Measurements from ENCODE around the gene DNAAF5. TPM values are rescaled to one million over a fixed set of nuclear protein-coding genes. Genes with fewer than 3 reads are reported as not detected.
A peak's percentile ranks its signal among the peaks of the same experiment; 100 is the strongest.

The DNAAF5 gene
- total and polyA plus RNA-seq, 9 of the 15 experiments (the other 6 are each of a cell fraction or from before 2014, with no cell fraction given): 3.1 to 69.7 (median 19.1) TPM

- Histone ChIP-seq H3K79me2 (ENCODE audit: control insufficient read depth, insufficient read depth, low read length) (no peaks in the 10 kb centered on the region), H3K36me3 (ENCODE audit: control insufficient read depth, insufficient read depth, low read length) (peaks cover 15% of the 10 kb centered on the region; the same call in 2 of the 3 replicates), H4K20me1 (replicated peaks; ENCODE audit: control insufficient read depth, insufficient read depth, low read length) (no peaks in the 10 kb centered on the region), H3K4me1 (replicated peaks in 1 of 2; ENCODE audit: control insufficient read depth in 2 of 2, insufficient read depth in 2 of 2, low read length in 2 of 2) (peaks cover 9 to 20% of the 10 kb centered on the region in 2 experiments), H3K9me3 (replicated peaks; ENCODE audit: control insufficient read depth, insufficient read depth, low read depth, low read length) (peaks cover 6% of the 10 kb centered on the region; the same call in 1 of the 2 replicates), H3K27ac (ENCODE audit: extremely low read depth, low read depth, low read length) (peak overlapping the region; percentile 67), H3K4me3 (no peak overlapping the region), H3K4me2 (ENCODE audit: insufficient read depth, low read length) (peak overlapping the region; percentile 72), H2AFZ (ENCODE audit: low read depth, low read length) (peak overlapping the region; percentile 87), H3K9me1 (ENCODE audit: control insufficient read depth, insufficient read depth, low read length) (no peaks in the 10 kb centered on the region), H3K27me3 (ENCODE audit: control insufficient read depth in 2 of 2, insufficient read depth in 2 of 2, low read length in 2 of 2) (no peaks in the 10 kb centered on the region), H3K9ac (ENCODE audit: insufficient read depth in 1 of 2, low read depth in 2 of 2, low read length in 2 of 2) (peak overlapping the region; percentile 46 to 75)
- intact Hi-C loops (cut with micrococcal nuclease): no loop called here
- CTCF ChIA-PET (ENCODE audit: low intra/inter-chr PET ratio): no interaction called here
- WGBS (ENCODE audit: insufficient coverage, low coverage, missing lambda C conversion rate): 64% methylated on average over 14 of the region's 17 CpGs
- POLR2A ChIA-PET: interaction anchor here (0.6 to 1.2 kb wide), 4 partner anchors 10 to 50 kb away, joined by 3 to 4 read pairs (median 4); no protein-coding TSS in a partner anchor
- in situ Hi-C loops (cut with MboI): no loop called here
- DNase-seq (ENCODE audit: extremely low read depth in 1 of 4, low spot score in 3 of 4) (no peak), ATAC-seq (no peak; the same call in 1 of the 3 replicates), FAIRE-seq (no peak)
- BruUV-seq (replicated peaks): no TSS peak
- TF ChIP-seq GATA2 (CRISPR knock-in tag; IDR thresholded peaks at IDR 0.05): no peak
- TF ChIP-seq SAP30 (IDR thresholded peaks at IDR 0.05; ENCODE audit: borderline replicate concordance, insufficient read depth, low read depth, low read length, poor library complexity, severe bottlenecking): no peak
- no peak for TF ChIP-seq ZNF280A (IDR thresholded peaks at IDR 0.05; ENCODE audit: low read depth, partially characterized antibody)
- no peak for TF ChIP-seq PYGO2 (tag; IDR thresholded peaks at IDR 0.05)
- 0 out of 2 replicates have a peak, but pooled peaks have one; percentile 23 for TF ChIP-seq ZNF592 (IDR thresholded peaks at IDR 0.05)
- no peak for TF ChIP-seq BRD9 (IDR thresholded peaks at IDR 0.05; ENCODE audit: low read depth, partially characterized antibody)
- TF ChIP-seq NFATC3 (IDR thresholded peaks at IDR 0.05): no peak
- TF ChIP-seq GABPB1 (CRISPR knock-in tag; IDR thresholded peaks at IDR 0.05): no peak
- peak; percentile 40; the same call in 1 of the 2 replicates for TF ChIP-seq TFAP4 (CRISPR knock-in tag; IDR thresholded peaks at IDR 0.05; ENCODE audit: borderline replicate concordance)
- no peak for TF ChIP-seq MYNN (IDR thresholded peaks at IDR 0.05)
- TF ChIP-seq MYNN (CRISPR knock-in tag; IDR thresholded peaks at IDR 0.05): no peak
- TF ChIP-seq PRMT5 (CRISPR knock-in tag; IDR thresholded peaks at IDR 0.05): no peak
- TF ChIP-seq ZNF277 (CRISPR knock-in tag; IDR thresholded peaks at IDR 0.05; ENCODE audit: borderline replicate concordance): no peak
- no peak for TF ChIP-seq MCM3 (IDR thresholded peaks at IDR 0.05)
These were observed 26.9 kb upstream of the DNAAF5 start for GRCh38 chr7:699476-700170.

All from K562 (cell line).